SHP77 (cell line): Measurements from ENCODE around the gene CC2D2B.
A peak's percentile ranks its signal among the peaks of the same experiment; 100 is the strongest.
"Not testable (repeated sequence)": the region's sequence is repeated elsewhere in the genome, so short reads cannot be mapped to it uniquely, and the experiment has no call there.

Experiments
- DNase-seq, 2 experiments: peaks; one replicate each; lab custom pipeline; 2025; lab: John Stamatoyannopoulos, UW

Gene CC2D2B, protein sequence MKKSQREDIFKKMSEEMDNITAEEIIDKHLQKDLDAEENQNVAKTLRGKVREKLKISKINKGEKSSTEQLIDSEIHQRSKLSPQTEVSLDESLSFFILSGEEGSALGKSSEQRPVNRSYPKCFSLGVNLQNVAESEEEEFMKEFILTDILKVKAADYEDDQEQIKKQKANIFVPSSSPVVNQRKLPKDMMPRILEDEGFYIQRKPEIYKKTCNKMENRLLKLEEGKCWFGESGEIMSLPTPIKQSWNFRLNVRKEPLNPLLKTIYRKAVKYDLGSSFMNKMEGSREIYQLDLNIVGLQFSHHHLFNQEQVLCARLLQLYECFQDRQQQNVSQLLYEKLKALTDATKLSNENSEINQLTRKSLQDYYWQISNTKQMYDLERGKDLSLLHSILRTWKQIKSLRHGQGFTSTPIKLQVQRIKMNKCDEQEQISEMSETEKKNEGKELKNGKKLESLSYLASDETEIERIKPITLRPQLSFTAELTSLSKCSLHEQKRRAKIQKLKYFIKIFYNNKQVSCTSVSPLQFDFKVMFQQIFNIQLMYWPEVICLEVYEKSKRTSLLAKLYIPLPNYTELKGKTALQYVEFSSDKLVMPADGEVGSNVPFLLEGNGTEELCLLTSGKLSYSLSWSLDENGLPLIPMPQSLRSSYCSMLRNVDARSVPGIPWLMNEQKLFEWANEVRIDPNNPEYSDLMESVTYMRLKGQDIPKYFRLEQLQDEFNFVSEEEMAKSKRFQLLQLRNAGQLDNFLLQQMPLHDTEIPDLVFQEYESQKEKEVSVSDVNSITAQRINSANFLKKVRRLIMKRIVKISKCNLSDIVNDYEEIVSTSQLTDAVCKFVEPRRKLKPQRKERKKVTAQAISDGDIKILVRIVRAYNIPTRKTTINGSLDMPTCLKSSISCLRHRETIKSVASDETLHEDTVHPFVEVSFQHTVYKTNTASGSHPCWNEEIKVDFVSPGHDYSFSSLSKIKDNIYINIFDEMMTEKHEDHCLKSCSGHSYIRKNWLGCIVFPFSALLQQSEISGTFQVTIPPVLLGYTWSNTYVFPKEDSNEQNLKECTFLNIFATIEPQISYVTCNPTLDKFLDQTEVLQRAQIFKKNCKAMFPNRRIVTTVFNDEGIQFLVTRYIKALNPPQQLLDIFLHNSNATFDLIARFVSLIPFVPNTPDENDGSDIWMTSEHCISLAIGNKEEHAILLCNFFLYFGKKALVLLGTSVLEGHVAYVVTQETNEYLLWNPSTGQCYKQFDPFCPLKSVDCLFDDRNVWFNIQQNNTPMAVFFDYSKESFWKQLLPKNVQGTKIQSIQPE (N-terminal part only)

DNA sequence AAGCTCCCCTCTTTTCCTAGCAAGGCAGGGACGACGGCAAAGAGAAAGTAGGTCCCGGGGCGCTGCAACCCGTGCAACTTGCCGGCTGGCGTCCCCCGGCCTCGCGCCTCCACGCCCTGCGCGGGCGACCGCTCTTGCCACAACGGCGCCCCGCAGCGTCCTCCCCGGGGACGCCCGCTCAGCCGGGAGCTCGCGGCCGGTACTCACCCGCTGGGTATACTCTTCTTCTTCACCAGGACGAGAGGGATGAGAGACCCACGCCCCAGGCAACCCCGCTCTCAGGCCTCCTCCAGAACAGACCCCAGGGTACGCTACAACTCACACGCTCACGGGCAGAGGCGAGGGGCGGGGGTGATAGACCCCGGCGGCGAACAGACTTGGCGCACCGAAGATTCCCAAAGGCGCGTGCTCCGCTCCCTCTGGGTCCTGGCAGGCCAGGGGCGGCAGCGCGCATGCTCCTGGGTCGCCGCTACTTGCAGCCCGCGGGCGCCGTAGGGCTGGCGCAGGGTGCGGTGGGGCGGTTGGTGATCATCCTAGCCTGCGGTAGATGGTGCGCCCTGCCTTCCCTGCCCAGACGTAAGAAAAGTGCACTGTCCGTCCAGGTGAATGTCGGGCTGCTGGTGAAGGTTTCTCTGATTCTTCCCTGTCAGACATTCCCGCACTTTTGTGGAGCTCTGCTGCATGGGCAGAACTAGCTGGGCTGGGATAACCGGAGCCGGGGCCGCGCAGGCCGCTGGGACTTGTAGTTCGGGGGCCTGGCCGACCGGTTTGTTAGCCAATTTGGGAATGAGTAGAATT, at the start of gene CC2D2B:
CC2D2B (plus strand) TSS at position 520 of the 798 bp plus-strand sequence. CDS start 3,349 bp downstream, outside the sequence.
- peak; percentile 76 to 86 for DNase-seq

DNA sequence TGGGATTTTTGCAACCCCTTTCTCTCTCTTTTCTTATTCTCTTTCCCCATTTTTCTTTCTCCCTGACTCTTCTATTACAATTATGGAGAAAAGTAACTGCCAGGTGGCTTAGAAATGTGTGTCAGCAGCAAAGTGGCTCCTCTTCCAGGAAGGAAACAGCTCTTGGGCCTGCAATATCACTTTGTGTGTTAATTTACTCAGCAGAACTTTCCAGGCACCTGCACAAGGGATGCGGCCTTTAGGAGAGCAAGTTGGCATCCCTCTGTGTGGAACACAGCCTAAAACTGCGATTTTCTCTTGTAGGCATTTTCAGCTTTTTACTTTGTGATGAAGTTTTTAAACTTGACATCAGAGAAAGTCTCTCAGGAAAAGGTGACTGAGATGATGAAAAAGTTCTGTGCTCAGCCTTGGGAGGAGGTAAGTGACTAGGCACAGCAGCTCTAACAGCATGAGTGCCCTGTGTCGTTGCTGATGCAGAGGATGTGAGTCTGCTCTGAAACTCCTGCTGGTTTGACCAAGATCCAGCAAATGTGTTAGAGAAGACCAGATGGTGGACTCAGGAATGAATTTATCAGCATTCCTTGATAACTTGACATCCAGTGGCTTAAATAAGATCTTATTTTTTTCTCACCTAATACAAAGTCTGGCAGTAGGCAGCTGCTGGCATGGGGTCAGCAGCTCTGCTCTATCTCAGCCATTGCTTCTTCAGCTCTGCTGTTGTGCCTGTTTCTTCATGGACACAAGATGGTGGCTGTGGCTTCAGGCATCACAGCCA, 47.4 kb upstream of the CC2D2B start:
- no peak for DNase-seq

DNA sequence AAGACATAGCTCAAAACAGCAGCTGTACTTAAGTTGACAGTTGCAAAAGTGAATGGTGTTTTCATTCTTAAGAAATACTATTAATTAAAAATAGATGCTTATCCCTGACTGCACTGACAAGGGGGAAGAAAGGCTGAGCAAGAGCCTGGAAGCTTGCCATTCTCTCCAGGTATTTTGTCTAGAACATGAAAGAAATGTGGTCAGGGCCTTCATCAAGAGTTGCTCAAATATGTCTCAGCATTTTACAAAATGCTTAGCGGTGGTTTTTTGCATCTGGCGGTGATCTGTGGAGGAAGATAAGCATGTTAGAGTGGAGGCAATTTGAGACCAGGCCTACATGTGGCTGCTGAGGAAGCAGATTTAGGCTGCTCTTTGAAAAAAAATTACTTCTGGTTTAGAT, 46.4 kb upstream of the CC2D2B start:
- no peak for DNase-seq

DNA sequence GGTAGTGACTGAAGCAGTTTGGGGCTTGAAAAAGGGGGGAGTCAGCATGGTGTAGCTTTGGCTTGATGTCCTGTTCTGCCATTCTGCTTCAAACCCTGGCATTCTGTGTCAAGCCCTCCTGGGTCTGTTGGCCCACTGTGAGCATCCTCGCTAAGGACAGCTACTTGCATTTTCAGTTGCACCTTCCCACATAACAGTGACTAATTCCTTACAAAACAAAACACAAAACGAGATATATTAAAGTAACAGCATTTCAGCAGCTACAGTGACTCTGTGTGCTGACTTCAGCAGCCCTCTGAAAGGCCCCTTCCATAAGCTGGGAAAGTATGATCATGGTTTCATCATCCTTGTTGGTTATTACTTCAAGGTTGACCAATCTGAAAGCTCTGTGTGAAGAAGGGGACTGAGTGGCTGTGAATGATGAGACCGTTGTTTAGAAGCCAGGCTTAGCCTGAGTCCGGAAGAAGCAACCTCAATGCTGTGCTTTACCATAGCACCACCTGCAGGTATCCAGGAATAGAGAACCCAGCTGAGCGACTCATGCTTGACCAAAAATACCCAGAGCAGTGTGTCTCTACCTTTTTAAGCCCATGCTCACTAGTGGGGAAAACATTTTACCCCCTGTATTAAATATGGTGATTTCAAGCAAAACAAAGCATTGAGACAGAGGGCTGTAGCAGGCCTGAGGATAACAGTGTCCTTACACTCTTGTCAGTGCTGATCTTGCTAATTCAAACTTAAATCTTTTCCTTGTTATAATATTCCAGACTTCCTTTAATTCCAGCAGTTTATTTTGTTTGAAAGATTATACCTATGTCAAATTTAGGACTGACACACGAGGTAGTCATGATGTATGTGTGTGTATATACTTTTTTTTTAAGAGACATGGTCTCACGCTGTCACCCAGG, 42.6 kb upstream of the CC2D2B start:
- DNase-seq = peak; percentile 45 to 47

DNA sequence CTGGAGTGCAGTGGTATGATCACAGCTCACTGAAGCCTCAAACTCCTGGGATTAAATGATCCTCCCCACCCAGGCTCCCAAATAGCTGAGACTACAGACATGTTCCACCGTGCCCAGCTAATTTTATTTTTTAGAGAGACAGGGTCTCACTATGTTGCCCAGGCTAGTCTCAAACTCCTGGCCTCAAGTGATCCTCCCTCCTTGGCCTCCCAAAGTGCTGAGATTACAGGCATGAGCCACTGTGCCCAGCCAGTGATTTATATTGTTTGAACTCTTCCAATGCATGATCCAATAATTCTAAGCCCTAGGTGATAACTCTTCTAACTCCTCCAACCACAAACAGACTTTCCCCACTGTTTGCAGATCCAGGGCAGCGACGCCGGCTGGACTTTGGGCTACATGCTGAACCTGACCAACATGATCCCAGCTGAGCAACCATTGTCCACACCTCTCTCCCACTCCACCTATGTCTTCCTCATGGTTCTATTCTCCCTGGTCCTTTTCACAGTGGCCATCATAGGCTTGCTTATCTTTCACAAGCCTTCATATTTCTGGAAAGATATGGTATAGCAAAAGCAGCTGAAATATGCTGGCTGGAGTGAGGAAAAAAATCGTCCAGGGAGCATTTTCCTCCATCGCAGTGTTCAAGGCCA, 41.8 kb upstream of the CC2D2B start:
- DNase-seq = no peak

DNA sequence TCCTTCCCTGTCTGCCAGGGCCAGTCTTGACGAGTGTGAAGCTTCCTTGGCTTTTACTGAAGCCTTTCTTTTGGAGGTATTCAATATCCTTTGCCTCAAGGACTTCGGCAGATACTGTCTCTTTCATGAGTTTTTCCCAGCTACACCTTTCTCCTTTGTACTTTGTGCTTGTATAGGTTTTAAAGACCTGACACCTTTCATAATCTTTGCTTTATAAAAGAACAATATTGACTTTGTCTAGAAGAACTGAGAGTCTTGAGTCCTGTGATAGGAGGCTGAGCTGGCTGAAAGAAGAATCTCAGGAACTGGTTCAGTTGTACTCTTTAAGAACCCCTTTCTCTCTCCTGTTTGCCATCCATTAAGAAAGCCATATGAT, 41.3 kb upstream of the CC2D2B start:
- DNase-seq = no peak

DNA sequence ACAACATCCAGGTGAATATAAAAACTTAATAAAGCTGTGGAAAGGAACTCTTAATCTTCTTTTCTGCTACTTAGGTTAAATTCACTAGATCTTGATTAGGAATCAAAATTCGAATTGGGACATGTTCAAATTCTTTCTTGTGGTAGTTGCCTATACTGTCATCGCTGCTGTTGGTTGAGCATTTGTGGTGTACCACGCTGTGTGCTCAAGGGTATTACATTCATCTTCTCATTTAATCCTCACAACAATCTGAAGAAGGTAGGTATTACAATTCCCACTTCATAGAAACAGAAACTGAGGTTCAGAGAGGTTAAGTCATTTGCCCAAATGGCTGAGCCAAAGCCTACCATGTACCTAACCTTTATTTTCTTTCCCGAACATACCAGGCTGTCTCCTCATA, 39.9 kb upstream of the CC2D2B start:
- DNase-seq = no peak

DNA sequence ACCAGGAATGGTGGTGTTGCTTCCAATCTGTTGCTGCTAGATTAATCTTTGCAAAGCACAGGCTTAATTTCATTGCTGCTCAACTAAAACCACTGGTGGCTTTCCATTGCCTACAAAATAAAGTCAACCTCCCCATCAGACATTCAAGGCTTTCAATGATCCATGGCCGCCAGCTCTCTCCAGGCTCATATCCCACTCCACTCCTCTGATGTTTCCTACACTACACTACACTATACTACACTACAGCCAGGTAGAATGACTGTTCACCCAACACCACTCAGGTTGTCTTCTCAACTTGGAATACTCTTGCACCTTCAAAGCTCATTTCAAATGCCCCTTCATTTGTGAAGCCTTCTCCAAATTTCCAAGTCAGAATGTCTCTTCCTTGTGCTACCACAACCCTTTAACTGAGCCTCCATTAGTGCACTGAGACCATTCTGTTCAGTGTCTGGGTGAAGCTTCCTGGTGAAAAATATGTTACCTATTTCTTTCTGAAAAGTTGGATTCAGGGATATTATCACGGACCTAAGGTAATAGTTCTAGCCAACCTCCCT, 35.5 kb upstream of the CC2D2B start:
- DNase-seq = no peak

DNA sequence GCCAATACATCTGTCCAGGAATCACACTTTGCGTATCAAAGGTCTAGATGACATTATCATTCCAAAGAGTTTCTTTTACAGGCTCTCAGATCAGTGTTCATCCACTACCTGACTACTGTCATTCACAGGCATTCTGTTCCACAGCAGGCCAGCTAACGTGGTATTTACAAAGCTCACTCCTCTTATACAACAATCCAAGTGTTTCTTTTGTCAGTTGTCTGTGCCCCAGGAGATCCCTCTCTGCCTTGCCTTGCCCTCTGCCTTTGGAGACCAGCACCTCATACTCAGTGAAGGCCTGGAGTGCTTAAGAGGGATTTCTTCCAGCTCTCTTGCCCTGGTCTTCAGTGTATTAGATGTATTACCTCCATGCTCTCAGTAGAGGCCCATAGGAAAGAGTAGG, 34.6 kb upstream of the CC2D2B start:
- no peak for DNase-seq

DNA sequence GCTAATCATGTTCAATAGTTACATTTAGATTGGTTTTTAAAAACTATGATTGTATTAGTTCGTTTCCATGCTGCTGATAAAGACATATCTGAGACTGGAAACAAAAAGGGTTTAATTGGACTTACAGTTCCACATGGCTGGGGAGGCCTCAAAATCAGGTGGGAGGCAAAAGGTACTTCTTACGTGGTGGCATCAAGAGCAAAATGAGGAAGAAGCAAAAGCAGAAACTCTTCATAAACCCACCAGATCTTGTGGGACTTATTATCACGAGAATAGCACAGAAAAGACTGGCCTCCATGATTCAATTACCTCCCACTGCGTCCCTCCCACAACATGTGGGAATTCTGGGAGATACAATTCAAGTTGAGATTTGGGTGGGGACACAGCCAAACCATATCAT, 34.1 kb upstream of the CC2D2B start:
- no peak for DNase-seq

DNA sequence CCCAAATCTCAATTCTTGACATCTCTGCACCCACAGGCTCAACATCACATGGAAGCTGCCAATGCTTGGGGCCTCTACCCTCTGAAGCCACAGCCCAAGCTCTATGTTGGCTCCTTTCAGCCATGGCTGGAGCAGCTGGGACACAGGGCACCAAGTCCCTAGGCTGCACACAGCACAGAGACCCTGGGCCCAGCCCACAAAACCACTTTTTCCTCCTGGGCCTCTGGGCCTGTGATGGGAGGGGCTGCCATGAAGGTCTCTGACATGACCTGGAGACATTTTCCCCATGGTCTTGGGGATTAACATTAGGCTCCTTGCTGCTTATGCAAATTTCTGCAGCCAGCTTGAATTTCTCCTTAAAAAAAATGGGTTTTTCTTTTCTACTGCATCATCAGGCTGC, 33.0 kb upstream of the CC2D2B start:
- not testable (repeated sequence) for DNase-seq

DNA sequence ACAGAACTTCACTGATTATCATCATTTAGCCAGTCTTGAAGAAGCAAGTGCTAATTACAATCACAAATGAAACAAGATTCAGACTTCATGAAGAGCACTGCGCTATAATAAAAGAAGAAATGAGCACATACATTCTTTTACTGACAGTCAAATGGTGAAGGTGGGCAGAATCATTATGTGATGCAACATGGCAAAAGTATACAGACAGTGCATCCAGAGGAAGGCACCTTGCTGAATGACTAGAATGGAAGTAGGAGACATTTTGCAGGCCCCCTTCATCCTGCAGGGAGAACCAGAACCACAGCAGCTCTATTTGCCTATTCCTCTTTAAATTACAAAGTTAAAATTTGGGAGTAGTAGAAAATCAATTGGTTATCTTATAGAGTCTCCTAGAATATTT, 31.0 kb upstream of the CC2D2B start:
- DNase-seq = no peak

DNA sequence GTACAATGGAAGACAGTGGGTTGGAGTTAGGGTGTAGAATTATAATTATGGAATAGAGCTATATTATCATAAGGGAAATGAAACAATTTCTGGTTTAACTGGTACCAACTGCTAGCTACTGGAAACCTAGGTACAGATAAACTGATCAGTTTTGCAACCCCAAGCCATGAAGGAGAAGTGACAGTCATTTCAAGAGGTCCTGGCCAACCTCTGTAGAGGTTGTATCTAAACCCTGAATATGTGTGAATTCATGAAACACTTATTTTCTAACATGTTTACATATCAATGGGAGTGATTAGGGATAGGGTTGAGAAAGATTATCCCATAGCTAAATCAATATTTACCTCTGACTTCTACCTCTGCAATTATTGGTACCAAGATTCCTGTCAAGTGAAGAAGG, 29.9 kb upstream of the CC2D2B start:
- no peak for DNase-seq

DNA sequence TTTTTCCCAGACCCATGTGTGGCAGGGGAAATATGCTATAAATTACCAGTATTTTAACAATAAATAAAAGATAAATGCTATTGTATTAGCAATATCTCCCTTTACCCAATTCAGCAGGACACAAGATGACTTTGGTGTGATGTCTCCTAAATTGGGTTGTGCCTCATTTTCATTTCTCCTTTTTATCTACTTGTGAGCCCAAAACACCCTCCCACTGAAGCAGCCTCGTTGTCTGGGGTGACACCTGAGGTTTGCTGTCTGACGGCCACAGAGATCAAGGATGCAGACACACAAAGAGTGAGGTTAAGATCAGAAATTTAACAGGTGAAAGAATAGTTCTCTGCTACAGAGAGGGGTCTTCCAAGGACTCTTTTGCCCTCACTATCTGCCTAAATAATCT, 27.1 kb upstream of the CC2D2B start:
- no peak for DNase-seq

DNA sequence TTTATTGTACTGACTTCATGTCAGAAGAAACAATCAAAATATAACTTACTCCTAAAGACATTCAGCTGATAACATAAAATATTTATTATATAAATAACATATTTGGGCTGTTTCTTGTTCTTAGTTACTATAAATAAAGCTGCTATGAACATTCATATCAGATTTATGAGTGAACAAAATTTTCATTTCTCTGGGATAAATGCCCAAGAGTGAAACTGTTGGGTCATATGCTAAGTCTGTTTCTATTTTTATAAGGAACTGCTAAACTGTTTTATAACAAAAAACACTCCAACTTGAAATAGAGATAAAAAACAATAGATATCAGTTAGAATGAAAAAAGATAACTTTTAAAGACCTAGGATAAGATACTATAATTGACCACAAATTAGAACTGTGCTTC, 26.5 kb upstream of the CC2D2B start:
- DNase-seq = no peak

DNA sequence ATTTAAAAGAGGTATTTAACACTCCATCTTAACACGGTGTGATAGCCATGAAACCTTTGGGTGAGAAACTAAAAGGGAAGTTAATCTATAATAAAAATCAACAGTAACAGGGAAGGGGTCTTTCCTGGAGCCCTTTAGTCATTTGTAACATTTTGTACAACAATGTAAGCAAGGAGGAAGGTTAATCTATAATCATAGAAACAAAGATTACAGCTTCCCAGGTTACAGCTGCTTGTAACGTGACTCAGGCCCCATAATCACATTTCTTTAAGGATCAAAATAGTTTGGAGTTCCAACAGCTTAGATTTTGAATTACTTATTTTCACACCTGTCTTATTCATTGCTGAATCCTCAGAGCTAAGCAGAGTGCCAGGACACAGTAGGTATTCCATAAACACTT, 17.9 kb upstream of the CC2D2B start:
- no peak for DNase-seq

DNA sequence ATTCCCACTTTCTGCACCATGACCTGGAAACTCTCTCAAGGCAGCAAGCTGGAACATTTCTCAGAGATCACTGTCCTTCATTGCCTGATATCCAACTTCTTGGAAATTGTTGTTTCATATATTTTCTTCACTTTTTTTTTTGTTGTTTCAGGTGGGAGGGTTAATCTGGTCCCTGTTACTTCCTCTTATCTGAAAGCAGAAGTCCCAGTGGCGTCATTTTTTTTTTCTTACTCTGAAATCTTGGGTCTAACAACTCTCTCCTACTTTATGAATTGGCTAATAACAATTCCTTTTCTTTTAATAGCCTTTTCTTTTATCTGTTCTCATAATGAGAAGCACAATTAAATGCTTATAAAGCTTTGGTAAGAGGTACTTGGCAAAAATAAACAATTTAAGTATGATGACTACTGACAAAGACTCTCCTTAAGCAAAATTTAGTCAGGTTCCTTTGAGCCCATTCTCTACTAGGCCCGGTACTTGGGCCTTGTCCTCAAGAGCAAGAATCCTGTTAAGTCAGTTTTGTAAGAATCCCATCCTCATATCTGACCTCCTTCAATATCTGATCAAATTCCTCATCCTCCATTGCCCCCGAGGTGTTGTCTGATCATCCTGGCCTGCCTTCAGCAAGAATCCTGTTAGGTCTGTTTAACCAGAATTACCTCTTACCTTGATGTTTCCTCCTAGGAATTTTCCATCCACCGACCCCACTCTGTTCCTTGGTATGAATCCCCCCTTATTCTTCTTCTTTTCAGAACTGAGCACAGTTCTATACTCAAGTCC, 11.5 kb upstream of the CC2D2B start:
- no peak for DNase-seq
